Measurements from ENCODE around the gene PEX7. TPM values are rescaled to one million over a fixed set of nuclear protein-coding genes. Genes with fewer than 3 reads are reported as not detected.
"Not testable (repeated sequence)": the region's sequence is repeated elsewhere in the genome, so short reads cannot be mapped to it uniquely, and the experiment has no call there.

PEX7 gene
- total RNA-seq, 2 donors from 2014 or later, result 4.2 to 5.9 TPM

- ATAC-seq (no peak), DNase-seq (ENCODE audit: low spot score) (no peak)
- no peaks in the 10 kb centered on the region for H3K9me3 Mint-ChIP-seq
- no peaks in the 10 kb centered on the region for H3K36me3 Mint-ChIP-seq
- H3K4me3 Mint-ChIP-seq, result no peak overlapping the region
- H3K27me3 Mint-ChIP-seq, result peaks cover 19 to 26% of the 10 kb centered on the region in 2 donors
- no peaks in the 10 kb centered on the region for H3K4me1 Mint-ChIP-seq (ENCODE audit: low read depth in 2 of 2)
- no peak overlapping the region for H3K27ac Mint-ChIP-seq
Observed at GRCh38 chr6:136947037-136947436, 124.6 kb downstream of the PEX7 start.

- H3K27ac Mint-ChIP-seq; DNase-seq (ENCODE audit: low spot score); H3K9me3 Mint-ChIP-seq; H3K36me3 Mint-ChIP-seq; H3K4me1 Mint-ChIP-seq (ENCODE audit: low read depth in 2 of 2); ATAC-seq; H3K4me3 Mint-ChIP-seq: not testable (repeated sequence)
- peaks cover 22 to 29% of the 10 kb centered on the region in 2 donors for H3K27me3 Mint-ChIP-seq
Observed at GRCh38 chr6:136949957-136950356, 127.6 kb downstream of the PEX7 start.

GRCh38 chr6:136950436-136951126, 128.2 kb downstream of the PEX7 start:
- no peaks in the 10 kb centered on the region for H3K36me3 Mint-ChIP-seq
- ATAC-seq (no peak), DNase-seq (ENCODE audit: low spot score) (no peak)
- peaks cover 27 to 35% of the 10 kb centered on the region in 2 donors for H3K27me3 Mint-ChIP-seq
- H3K4me3 Mint-ChIP-seq, result no peak overlapping the region
- H3K9me3 Mint-ChIP-seq, result no peaks in the 10 kb centered on the region
- H3K27ac Mint-ChIP-seq, result no peak overlapping the region
- no peaks in the 10 kb centered on the region for H3K4me1 Mint-ChIP-seq (ENCODE audit: low read depth in 2 of 2)

DNA sequence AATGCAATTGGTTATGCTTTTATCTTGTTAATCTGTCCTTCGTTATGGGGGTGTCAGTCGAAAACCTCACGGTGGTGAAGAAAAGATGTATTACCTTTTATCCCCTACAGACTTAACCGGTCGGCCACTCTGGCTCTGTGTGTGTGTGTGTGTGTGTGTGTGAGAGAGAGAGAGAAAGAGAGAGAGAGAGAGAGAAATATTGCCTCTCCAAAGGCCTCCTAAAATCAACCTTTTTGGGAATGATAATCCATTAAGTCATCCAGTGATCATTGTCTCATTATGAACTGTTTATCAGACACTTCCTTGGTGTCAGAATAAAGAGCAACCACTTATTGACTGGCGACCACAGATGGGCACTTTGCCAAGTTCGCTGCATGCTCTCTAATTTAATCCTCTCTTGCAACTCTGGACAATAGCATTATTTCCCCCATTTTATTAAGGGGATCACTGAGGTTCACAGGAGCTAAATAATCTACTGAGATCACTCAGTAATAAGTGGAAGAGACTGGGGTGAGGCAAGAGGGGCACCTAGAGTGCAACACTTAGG, 130.4 kb downstream of the PEX7 start:
- H3K4me1 Mint-ChIP-seq (ENCODE audit: low read depth in 2 of 2), result peaks cover 0 to 7% of the 10 kb centered on the region in 2 donors
- no peaks in the 10 kb centered on the region for H3K9me3 Mint-ChIP-seq
- ATAC-seq (no peak), DNase-seq (ENCODE audit: low spot score) (no peak)
- H3K36me3 Mint-ChIP-seq, result no peaks in the 10 kb centered on the region
- peaks cover 21 to 23% of the 10 kb centered on the region in 2 donors for H3K27me3 Mint-ChIP-seq
- H3K4me3 Mint-ChIP-seq, result no peak overlapping the region
- H3K27ac Mint-ChIP-seq, result no peak overlapping the region

GRCh38 chr6:136955123-136955522, 132.7 kb downstream of the PEX7 start:
- DNase-seq (ENCODE audit: low spot score) (no peak), ATAC-seq (no peak)
- peaks cover 0 to 7% of the 10 kb centered on the region in 2 donors for H3K4me1 Mint-ChIP-seq (ENCODE audit: low read depth in 2 of 2)
- no peak overlapping the region for H3K4me3 Mint-ChIP-seq
- no peaks in the 10 kb centered on the region for H3K36me3 Mint-ChIP-seq
- no peak overlapping the region for H3K27ac Mint-ChIP-seq
- no peaks in the 10 kb centered on the region for H3K9me3 Mint-ChIP-seq
- peaks cover 20 to 28% of the 10 kb centered on the region in 2 donors for H3K27me3 Mint-ChIP-seq

DNA sequence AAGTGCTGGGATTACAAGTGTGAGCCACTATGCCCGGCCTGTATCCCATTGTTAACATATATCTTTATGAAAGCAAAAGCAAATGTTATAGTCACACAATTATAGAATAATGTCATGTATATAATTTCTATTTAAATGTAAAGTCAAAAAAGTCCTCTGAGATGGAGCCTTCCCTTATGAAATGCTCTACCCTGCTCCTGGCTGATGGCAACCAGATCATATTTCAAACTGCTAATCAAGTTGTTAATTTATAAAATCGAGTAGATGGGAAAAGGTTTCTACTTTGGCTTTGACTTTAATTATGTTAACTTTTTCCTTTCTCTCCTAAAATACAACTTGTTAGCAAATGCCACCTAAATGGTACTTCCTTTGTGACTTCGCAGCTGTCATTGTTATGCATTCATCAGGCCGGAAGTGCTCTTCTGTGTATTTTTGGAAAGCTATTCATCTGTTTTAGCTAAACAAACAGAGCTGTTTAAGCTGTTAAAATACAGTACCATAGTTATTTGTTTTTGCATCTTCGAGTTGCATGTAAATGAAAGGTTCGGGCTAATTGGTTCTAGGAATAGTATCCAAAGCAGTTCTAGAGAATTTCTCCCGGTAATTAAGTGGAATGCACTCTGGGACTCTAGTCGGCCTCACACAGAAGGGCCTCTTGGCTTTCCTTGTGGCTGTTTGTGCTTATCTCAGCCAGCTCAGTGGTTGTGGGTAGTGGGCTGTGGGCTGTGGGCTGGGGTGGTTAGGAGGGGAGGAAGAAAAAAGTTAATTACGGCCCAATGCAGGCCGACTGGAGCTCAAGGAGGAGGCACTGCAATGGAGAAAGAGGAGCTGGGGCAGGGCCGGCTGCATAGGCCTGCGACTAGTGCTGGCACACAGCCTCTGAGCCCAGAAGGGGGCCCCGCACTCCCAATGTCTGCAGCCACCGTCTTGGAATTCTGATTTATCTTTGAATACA, 134.5 kb downstream of the PEX7 start:
- Mint-ChIP-seq H3K9me3 (no peaks in the 10 kb centered on the region), H3K27ac (peak overlapping the region in 1 of 2 donors; percentile 53), H3K4me3 (no peak overlapping the region), H3K4me1 (ENCODE audit: low read depth in 2 of 2) (peaks cover 0 to 7% of the 10 kb centered on the region in 2 donors), H3K27me3 (peaks cover 22 to 32% of the 10 kb centered on the region in 2 donors), H3K36me3 (no peaks in the 10 kb centered on the region)
- ATAC-seq, result no peak
- no peak for DNase-seq (ENCODE audit: low spot score)

GRCh38 chr6:136958168-136958567, 135.8 kb downstream of the PEX7 start:
- H3K27me3 Mint-ChIP-seq, result peaks cover 21 to 32% of the 10 kb centered on the region in 2 donors

DNA sequence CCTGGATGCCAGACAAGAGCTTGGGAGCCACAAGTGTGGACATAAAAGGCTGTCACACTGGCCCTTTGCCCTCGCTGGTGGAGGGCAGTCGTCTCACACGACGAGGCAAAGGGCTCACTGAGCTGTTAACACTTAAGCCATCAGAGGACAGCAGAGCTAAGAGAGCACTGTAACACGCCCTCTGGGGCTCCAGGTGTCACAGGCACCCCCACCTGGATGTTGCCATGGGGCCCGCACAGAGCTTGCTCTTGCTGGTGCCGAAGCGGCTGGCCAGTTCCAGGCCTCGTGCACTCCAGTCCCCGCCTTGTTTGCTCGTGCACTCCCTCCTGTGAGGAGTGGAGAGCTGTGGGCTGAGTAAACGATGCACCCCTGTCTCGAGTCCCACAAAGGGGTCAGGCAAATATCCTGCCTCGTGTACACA, 137.1 kb downstream of the PEX7 start:
- Mint-ChIP-seq H3K36me3 (no peaks in the 10 kb centered on the region), H3K9me3 (no peaks in the 10 kb centered on the region), H3K27ac (no peak overlapping the region), H3K4me3 (no peak overlapping the region), H3K27me3 (peaks cover 24 to 34% of the 10 kb centered on the region in 2 donors), H3K4me1 (ENCODE audit: low read depth in 2 of 2) (peaks cover 0 to 7% of the 10 kb centered on the region in 2 donors)
- DNase-seq (ENCODE audit: low spot score) (no peak), ATAC-seq (no peak)

More at GRCh38 chr6:136958168-136958567, 135.8 kb downstream of the PEX7 start:
- Mint-ChIP-seq H3K4me1 (ENCODE audit: low read depth in 2 of 2) (peaks cover 0 to 7% of the 10 kb centered on the region in 2 donors), H3K27ac (no peak overlapping the region), H3K4me3 (no peak overlapping the region), H3K9me3 (no peaks in the 10 kb centered on the region), H3K36me3 (no peaks in the 10 kb centered on the region)
- no peak for DNase-seq (ENCODE audit: low spot score)
- ATAC-seq, result no peak

- H3K36me3 Mint-ChIP-seq; ATAC-seq; H3K9me3 Mint-ChIP-seq; H3K4me1 Mint-ChIP-seq (ENCODE audit: low read depth in 2 of 2); DNase-seq (ENCODE audit: low spot score); H3K27ac Mint-ChIP-seq; H3K4me3 Mint-ChIP-seq: not testable (repeated sequence)
- H3K27me3 Mint-ChIP-seq, result peaks cover 21 to 30% of the 10 kb centered on the region in 2 donors
Observed at GRCh38 chr6:136959935-136960334, 137.5 kb downstream of the PEX7 start.

DNA sequence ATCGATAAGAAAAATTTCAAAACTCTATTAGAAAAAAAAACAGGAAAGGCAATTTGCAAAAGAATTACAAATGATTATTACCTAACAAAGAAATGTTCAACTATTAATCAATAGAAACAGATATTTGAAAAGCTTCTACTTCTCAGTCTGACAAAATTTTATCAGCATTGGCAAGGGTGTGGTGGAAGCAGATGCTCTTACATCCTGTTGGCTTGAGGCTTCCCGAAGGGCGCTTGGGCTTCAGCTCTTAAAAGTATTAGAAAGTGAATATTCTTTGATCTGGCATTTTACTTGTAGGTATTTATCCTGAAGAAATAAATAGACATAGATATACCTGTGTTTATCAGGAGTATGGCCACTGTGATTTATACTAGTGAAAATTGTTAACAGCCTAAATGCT, 138.4 kb downstream of the PEX7 start:
- Mint-ChIP-seq H3K27me3 (peaks cover 16 to 30% of the 10 kb centered on the region in 2 donors), H3K36me3 (no peaks in the 10 kb centered on the region), H3K4me3 (no peak overlapping the region), H3K27ac (no peak overlapping the region), H3K4me1 (ENCODE audit: low read depth in 2 of 2) (peaks cover 0 to 7% of the 10 kb centered on the region in 2 donors), H3K9me3 (no peaks in the 10 kb centered on the region)
- DNase-seq (ENCODE audit: low spot score) (no peak), ATAC-seq (no peak)

GRCh38 chr6:136961848-136962247, 139.5 kb downstream of the PEX7 start:
- peaks cover 0 to 5% of the 10 kb centered on the region in 2 donors for H3K4me1 Mint-ChIP-seq (ENCODE audit: low read depth in 2 of 2)
- no peak for ATAC-seq
- no peak overlapping the region for H3K27ac Mint-ChIP-seq
- no peak for DNase-seq (ENCODE audit: low spot score)
- H3K36me3 Mint-ChIP-seq, result no peaks in the 10 kb centered on the region
- H3K4me3 Mint-ChIP-seq, result no peak overlapping the region
- H3K9me3 Mint-ChIP-seq, result no peaks in the 10 kb centered on the region
- peaks cover 26 to 41% of the 10 kb centered on the region in 2 donors for H3K27me3 Mint-ChIP-seq

- no peaks in the 10 kb centered on the region for H3K9me3 Mint-ChIP-seq
- H3K27me3 Mint-ChIP-seq, result peaks cover 33 to 49% of the 10 kb centered on the region in 2 donors
- H3K36me3 Mint-ChIP-seq, result no peaks in the 10 kb centered on the region
- ATAC-seq (no peak), DNase-seq (ENCODE audit: low spot score) (no peak)
- H3K4me1 Mint-ChIP-seq (ENCODE audit: low read depth in 2 of 2), result peaks cover 1 to 2% of the 10 kb centered on the region in 2 donors
- H3K4me3 Mint-ChIP-seq, result no peak overlapping the region
- H3K27ac Mint-ChIP-seq, result no peak overlapping the region
Observed at GRCh38 chr6:136962661-136963060, 140.3 kb downstream of the PEX7 start.

DNA sequence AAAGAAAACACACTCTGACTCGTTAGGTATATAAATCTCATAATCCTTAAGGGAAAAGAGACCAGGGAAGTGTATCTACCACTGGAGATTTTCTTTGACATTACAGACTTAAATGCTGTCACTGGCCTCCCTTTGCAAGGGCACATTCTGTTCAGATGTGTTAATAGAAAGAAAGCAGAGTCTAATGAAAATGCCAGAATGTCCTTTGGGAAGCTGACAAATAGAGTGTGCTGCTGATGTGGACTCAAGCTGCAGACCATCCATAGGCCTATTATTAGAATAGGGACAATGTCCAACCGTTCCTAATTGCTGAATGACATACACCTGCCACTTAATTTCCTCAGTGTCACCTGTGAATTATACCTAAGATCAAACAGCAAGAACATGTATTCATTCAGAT, 140.9 kb downstream of the PEX7 start:
- Mint-ChIP-seq H3K27me3 (peaks cover 35 to 53% of the 10 kb centered on the region in 2 donors), H3K27ac (no peak overlapping the region), H3K36me3 (no peaks in the 10 kb centered on the region), H3K9me3 (no peaks in the 10 kb centered on the region), H3K4me1 (ENCODE audit: low read depth in 2 of 2) (peaks cover 4 to 6% of the 10 kb centered on the region in 2 donors), H3K4me3 (no peak overlapping the region)
- ATAC-seq, result no peak
- DNase-seq (ENCODE audit: low spot score), result no peak

All from natural killer cell treated with Interleukin-12 subunit alpha and Interleukin-12 subunit beta and Interleukin-15 and Interleukin-18, amount 100 ng/mL, for 72 hours (primary cell).